H4 (cell line): ENCODE measurements around the gene TMEM109. TPM values are rescaled to one million over a fixed set of nuclear protein-coding genes. Genes with fewer than 3 reads are reported as not detected.

Source experiments
- DNase-seq: peaks from one replicate; pipeline ENCODE4 v3.0.0-alpha.2; 2015; ENCODE audit warnings: low spot score
- total RNA-seq: library from RNA; depleted of rRNA; stranded (reverse); fragments of >200 nt; shearing (Covaris generic); gene quantifications from 2 replicates; pipeline ENCODE4 v1.2.3, GENCODE V29; 2014; rRNA removed

TMEM109 gene, protein sequence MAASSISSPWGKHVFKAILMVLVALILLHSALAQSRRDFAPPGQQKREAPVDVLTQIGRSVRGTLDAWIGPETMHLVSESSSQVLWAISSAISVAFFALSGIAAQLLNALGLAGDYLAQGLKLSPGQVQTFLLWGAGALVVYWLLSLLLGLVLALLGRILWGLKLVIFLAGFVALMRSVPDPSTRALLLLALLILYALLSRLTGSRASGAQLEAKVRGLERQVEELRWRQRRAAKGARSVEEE
- total RNA-seq: 43.0 and 65.6 TPM in 2 replicates

DNA sequence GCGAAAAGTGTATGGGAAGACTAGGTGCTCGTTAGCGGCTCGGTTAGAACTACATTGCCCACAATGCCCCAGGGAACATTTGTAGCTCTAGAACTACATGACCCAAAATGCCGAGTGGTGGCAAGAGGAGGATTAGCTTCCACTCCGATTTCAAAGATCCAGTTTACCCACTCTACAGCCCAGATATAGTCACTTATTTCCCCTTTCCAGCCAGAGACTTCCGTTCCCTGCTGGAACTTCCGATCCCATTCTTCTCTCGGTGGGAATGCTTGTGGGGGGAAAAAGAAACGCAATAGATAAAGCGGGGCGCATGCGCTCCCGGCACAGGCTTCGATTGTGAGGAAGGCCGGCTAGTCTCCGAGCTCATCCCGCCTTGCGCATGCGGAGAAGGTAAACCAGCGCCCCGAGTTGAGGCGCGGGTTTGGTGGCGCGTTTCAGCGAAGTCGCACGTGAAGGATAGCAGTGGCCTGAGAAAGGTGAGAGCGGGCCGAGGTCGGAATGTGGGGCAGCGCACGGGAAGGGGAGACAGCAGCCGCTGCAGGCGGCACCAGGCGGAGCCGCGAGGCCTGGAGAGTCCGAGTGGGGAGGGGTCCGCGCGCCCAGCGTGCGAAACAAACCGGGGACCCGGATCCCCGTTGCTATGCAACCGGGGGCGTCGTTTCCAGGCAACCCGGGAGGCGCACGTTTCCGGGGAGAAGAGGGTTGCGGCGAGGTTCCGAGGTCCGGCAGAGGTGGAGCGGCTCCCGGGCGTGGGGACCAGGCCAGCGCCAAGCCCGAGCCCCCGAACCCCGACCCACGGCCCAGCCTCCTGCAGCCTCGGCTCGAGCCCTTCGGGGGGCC is at the start of gene TMEM109:
Gene TMEM109 (plus strand): TSS at position 366 of the 840 bp plus-strand sequence. CDS start 5,536 bp downstream, outside the sequence.
- DNase-seq: peak; percentile 84

DNA sequence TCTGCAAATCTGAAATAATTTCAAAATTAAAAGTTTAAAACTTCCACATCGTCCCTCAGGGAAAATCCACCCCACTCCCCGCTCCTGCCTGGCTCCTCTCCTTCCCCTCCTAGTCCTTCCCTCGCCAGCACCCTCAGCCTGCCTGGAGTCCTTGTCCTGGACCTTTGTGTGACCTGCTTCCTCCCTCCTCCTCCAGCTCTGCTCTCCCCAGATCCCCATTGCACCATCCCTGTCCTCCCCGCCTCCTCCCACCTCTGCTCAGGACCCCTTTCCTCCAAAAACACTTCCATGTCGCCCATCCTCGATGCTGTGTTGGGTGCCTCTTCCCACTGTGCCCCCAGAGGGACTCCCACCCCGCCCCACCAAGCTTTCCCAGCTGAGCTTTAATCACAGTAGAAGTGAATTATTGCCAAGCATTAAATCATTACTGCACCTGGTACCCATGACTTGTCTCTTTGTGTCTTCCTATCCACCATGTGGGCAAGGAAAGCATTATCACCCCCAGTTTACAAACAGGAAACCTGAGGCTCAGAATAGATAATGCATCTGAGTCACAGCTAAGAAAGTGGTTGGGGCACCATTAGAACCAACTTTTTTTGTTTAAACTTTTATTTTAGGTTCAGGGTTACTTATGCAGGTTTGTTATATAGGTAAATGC is 49.0 kb upstream of the TMEM109 start:
- DNase-seq: no peak

- no peak for DNase-seq
Observed at GRCh38 chr11:60866911-60867870, 46.8 kb upstream of the TMEM109 start, which contains the start of gene ZP1. TSS of gene ZP1 (plus strand) at chr11:60867542. CDS start at chr11:60867562, 20 bp downstream.

- DNase-seq: no peak
Observed at GRCh38 chr11:60867871-60868681, 45.9 kb upstream of the TMEM109 start.

- DNase-seq: no peak
Observed at GRCh38 chr11:60868682-60869450, 45.1 kb upstream of the TMEM109 start.

GRCh38 chr11:60869451-60869825 is 44.5 kb upstream of the TMEM109 start:
- DNase-seq: no peak

GRCh38 chr11:60870276-60870675 is 43.7 kb upstream of the TMEM109 start:
- no peak for DNase-seq

DNA sequence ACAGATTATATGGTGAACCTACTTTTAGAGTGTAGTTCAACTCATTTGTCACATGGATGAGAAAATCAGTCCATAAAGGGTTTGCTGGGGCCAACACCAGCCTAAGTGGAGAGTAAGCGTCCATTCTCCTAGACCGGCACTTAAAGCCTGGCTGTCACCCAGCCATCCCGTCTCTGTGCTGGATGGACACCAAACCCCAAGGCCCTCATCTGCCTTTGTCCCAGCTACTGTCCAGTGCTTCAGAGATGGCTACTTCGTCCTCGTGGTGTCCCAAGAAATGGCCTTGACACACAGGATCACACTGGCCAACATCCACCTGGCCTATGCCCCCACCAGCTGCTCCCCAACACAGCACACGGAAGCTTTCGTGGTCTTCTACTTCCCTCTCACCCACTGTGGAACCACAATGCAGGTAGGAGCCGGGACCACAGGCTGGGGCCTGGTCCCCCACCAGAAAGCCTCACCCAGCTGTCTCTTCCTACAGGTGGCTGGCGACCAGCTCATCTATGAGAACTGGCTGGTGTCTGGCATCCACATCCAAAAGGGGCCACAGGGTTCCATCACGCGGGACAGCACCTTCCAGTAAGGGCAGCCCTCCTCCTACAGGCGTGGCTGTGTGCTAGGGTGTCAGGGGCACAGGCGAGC is 43.1 kb upstream of the TMEM109 start:
- no peak for DNase-seq

GRCh38 chr11:60871378-60872061 is 42.4 kb upstream of the TMEM109 start:
- peak; percentile 19 for DNase-seq

GRCh38 chr11:60872124-60872960 is 41.6 kb upstream of the TMEM109 start:
- DNase-seq: peak; percentile 34

DNA sequence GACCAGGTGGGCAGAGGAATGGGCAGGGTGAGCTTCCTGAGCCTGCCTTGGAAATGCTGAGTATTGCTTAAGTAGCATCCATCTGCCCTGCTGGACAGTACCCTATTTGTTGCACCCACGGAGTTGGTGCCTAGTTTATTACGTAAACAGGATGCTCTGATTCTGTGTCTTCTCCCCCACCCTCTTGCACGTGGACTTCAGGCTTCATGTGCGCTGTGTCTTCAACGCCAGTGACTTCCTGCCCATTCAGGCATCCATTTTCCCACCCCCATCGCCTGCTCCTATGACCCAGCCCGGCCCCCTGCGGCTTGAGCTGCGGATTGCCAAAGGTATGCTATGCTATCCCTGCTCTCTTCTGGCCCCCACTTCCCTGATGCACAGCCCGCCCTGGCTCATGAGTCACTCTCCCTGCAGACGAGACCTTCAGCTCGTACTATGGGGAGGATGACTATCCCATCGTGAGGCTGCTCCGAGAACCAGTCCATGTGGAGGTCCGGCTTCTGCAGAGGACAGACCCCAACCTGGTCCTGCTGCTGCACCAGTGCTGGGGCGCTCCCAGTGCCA is 40.9 kb upstream of the TMEM109 start:
- peak; percentile 77 for DNase-seq

GRCh38 chr11:60873533-60873932 is 40.4 kb upstream of the TMEM109 start:
- DNase-seq: no peak

DNA sequence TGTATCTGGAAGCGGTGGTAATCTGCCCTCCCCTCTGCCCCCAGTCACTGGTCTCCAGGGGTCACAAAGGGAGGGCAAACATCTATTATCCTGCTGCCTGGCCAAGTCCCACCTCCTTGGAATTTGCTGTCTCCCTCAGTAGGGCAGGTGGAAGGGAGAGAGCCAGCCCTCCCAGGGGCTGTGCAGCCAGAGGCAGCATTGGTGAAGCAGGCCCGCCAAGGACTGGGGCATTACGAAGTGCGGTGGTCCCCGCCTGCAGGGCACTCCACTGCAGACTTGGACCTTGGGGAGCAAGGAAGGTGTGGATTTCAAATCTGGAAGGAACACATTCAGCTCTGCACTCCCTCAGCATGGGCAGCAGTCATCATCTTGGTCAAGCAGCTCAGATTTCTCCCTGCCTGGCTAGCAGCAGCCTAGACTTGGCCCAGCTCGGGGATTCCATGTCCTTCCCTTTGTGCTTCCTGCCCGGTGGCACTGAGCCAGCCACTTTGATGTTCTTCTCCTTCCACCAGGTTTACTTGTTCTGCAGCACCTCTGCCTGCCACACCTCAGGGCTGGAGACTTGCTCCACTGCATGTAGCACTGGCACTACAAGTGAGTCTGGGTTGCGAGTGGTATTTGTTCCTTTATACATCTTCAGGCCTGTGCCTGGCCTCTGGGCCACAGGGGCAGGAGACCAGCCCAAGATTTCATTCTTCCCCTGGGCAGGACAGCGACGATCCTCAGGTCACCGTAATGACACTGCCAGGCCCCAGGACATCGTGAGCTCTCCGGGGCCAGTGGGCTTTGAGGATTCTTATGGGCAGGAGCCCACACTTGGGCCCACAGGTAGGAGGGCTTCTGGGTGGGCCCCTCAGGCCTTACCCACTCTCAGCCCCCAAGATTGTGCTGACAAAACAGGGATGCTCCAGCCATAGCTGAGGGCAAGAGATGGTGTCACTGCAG is 39.3 kb upstream of the TMEM109 start:
- no peak for DNase-seq

GRCh38 chr11:60875366-60876167 is 38.4 kb upstream of the TMEM109 start:
- DNase-seq: no peak

- no peak for DNase-seq
Observed at GRCh38 chr11:60876168-60876485, 37.8 kb upstream of the TMEM109 start.
